ENCODE data around the gene CFTR. TPM values are rescaled to one million over a fixed set of nuclear protein-coding genes. Genes with fewer than 3 reads are reported as not detected.

Gene CFTR
- polyA plus RNA-seq, 3 donors, result 3.0 to 4.1 (median 3.1) TPM

- no peak for DNase-seq (ENCODE audit: low read depth in 3 of 3, low spot score in 2 of 3)
These were observed 102.4 kb downstream of the CFTR start for GRCh38 chr7:117582219-117582704.

GRCh38 chr7:117587931-117588330 lies 108.1 kb downstream of the CFTR start:
- DNase-seq (ENCODE audit: low read depth in 3 of 3, low spot score in 2 of 3), result no peak

GRCh38 chr7:117588352-117588794 lies 108.5 kb downstream of the CFTR start:
- no peak for DNase-seq (ENCODE audit: low read depth in 3 of 3, low spot score in 2 of 3)

- DNase-seq (ENCODE audit: low read depth in 3 of 3, low spot score in 2 of 3), result no peak
These were observed 110.4 kb downstream of the CFTR start for GRCh38 chr7:117590191-117590590.

- no peak for DNase-seq (ENCODE audit: low read depth in 3 of 3, low spot score in 2 of 3)
These were observed 112.3 kb downstream of the CFTR start for GRCh38 chr7:117592011-117592635.

- DNase-seq (ENCODE audit: low read depth in 3 of 3, low spot score in 2 of 3), result no peak
These were observed 116.3 kb downstream of the CFTR start for GRCh38 chr7:117596134-117596533.

- DNase-seq (ENCODE audit: low read depth in 3 of 3, low spot score in 2 of 3), result no peak
These were observed 117.9 kb downstream of the CFTR start for GRCh38 chr7:117597755-117598154.

- DNase-seq (ENCODE audit: low read depth in 3 of 3, low spot score in 2 of 3), result no peak
These were observed 121.1 kb downstream of the CFTR start for GRCh38 chr7:117600911-117601310.

- no peak for DNase-seq (ENCODE audit: low read depth in 3 of 3, low spot score in 2 of 3)
These were observed 123.8 kb downstream of the CFTR start for GRCh38 chr7:117603627-117604026.

GRCh38 chr7:117605712-117606111 lies 125.9 kb downstream of the CFTR start:
- DNase-seq (ENCODE audit: low read depth in 3 of 3, low spot score in 2 of 3), result no peak

- DNase-seq (ENCODE audit: low read depth in 3 of 3, low spot score in 2 of 3), result no peak
These were observed 126.3 kb downstream of the CFTR start for GRCh38 chr7:117606132-117606531.

- DNase-seq (ENCODE audit: low read depth in 3 of 3, low spot score in 2 of 3), result no peak
These were observed 130.6 kb downstream of the CFTR start for GRCh38 chr7:117610396-117610795.

GRCh38 chr7:117612637-117613036 lies 132.8 kb downstream of the CFTR start:
- DNase-seq (ENCODE audit: low read depth in 3 of 3, low spot score in 2 of 3), result no peak

- no peak for DNase-seq (ENCODE audit: low read depth in 3 of 3, low spot score in 2 of 3)
These were observed 136.9 kb downstream of the CFTR start for GRCh38 chr7:117616694-117617093.

GRCh38 chr7:117619681-117620080 lies 139.9 kb downstream of the CFTR start:
- no peak for DNase-seq (ENCODE audit: low read depth in 3 of 3, low spot score in 2 of 3)

GRCh38 chr7:117621075-117621618 lies 141.3 kb downstream of the CFTR start:
- DNase-seq (ENCODE audit: low read depth in 3 of 3, low spot score in 2 of 3), result no peak

GRCh38 chr7:117623606-117624005 lies 143.8 kb downstream of the CFTR start:
- no peak for DNase-seq (ENCODE audit: low read depth in 3 of 3, low spot score in 2 of 3)

GRCh38 chr7:117630501-117630900 lies 150.7 kb downstream of the CFTR start:
- DNase-seq (ENCODE audit: low read depth in 3 of 3, low spot score in 2 of 3), result no peak

- no peak for DNase-seq (ENCODE audit: low read depth in 3 of 3, low spot score in 2 of 3)
These were observed 151.2 kb downstream of the CFTR start for GRCh38 chr7:117630907-117631564.

- DNase-seq (ENCODE audit: low read depth in 3 of 3, low spot score in 2 of 3), result no peak
These were observed 151.8 kb downstream of the CFTR start for GRCh38 chr7:117631652-117632051.

GRCh38 chr7:117637937-117638336 lies 158.1 kb downstream of the CFTR start:
- no peak for DNase-seq (ENCODE audit: low read depth in 3 of 3, low spot score in 2 of 3)

GRCh38 chr7:117639966-117640365 lies 160.1 kb downstream of the CFTR start:
- no peak for DNase-seq (ENCODE audit: low read depth in 3 of 3, low spot score in 2 of 3)

Measured in right renal cortex interstitium (tissue), 3 donors.